Coronary artery (tissue), 2 donors: Measurements from ENCODE around the gene OPN4.
"Not testable (repeated sequence)": the region's sequence is repeated elsewhere in the genome, so short reads cannot be mapped to it uniquely, and the experiment has no call there.

ENCODE experiments used
- DNase-seq: peaks from one replicate; pipeline ENCODE4 v3.0.0-alpha.2; 2017; ENCODE audit warnings: low spot score
- H3K27ac ChIP-seq, 2 donors: fragments of 200-600 bp; sonication (generic); one replicate each; pipeline ENCODE4 v1.5.1; 2016 to 2019
- H3K4me3 ChIP-seq: fragments of 200-600 bp; sonication (generic); 2 replicates; pipeline ENCODE4 v1.5.1; 2016; ENCODE audit warnings: mild to moderate bottlenecking, moderate library complexity
- TF ChIP-seq, protein P1 (sequence below): fragments of 200-600 bp; sonication (generic); IDR thresholded peaks from one replicate; pipeline ENCODE4 v1.5.1; 2019; ENCODE audit warnings: antibody characterized with exemption

Gene OPN4

DNA sequence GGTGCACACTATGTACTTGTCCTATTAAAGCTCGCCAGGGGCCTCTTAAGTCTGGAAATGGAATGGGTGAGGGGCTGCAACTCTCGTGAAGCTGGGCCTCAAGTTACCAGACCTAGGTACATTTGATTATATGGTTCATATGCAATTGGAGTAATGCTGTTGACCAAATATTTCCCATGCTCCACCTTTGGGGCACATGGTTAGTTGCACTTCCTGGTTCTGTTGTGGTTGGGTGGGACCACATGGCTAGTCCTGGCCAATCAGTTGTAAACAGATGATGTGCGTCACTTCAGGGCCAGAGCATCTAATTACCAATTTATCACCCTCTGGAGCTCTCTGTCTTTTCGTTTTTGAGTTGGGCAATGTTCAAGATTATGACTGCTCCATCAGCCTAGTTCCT is 39.5 kb upstream of the OPN4 start:
- no peak for DNase-seq
- Histone ChIP-seq H3K27ac (no peak overlapping the region), H3K4me3 (no peak overlapping the region)
- TF ChIP-seq, protein P1, sequence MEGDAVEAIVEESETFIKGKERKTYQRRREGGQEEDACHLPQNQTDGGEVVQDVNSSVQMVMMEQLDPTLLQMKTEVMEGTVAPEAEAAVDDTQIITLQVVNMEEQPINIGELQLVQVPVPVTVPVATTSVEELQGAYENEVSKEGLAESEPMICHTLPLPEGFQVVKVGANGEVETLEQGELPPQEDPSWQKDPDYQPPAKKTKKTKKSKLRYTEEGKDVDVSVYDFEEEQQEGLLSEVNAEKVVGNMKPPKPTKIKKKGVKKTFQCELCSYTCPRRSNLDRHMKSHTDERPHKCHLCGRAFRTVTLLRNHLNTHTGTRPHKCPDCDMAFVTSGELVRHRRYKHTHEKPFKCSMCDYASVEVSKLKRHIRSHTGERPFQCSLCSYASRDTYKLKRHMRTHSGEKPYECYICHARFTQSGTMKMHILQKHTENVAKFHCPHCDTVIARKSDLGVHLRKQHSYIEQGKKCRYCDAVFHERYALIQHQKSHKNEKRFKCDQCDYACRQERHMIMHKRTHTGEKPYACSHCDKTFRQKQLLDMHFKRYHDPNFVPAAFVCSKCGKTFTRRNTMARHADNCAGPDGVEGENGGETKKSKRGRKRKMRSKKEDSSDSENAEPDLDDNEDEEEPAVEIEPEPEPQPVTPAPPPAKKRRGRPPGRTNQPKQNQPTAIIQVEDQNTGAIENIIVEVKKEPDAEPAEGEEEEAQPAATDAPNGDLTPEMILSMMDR: no peak

DNA sequence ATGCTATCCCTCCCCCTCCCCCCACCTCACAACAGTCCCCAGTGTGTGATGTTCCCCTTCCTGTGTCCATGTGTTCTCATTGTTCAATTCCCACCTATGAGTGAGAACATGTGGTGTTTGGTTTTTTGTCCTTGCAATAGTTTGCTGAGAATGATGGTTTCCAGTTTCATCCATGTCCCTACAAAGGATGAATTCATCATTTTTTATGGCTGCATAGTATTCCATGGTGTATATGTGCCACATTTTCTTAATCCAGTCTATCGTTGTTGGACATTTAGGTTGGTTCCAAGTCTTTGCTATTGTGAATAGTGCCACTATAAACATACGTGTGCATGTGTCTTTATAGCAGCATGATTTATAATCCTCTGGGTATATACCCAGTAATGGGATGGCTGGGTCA is 37.1 kb upstream of the OPN4 start:
- H3K27ac ChIP-seq, H3K4me3 ChIP-seq, DNase-seq: not testable (repeated sequence)

DNA sequence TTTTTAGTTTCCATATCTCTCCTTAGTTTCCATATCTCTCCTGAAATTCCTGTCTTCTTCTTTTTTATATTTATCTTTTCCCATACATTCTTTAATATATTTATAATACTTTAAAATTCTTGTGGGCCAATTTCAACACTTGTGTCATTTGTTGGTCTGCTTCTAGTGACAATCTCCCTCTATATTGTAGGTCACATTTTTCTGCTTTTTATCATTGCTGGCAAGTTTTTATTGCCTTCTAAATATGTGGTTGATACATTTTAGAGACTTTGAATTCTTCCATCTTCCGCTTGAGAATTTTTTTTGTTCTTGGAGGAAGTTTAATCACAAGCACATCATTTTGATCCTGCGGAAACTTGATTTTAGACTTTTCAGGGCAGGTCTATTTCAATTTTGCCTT is 26.0 kb upstream of the OPN4 start:
- TF ChIP-seq, protein P1: no peak

DNA sequence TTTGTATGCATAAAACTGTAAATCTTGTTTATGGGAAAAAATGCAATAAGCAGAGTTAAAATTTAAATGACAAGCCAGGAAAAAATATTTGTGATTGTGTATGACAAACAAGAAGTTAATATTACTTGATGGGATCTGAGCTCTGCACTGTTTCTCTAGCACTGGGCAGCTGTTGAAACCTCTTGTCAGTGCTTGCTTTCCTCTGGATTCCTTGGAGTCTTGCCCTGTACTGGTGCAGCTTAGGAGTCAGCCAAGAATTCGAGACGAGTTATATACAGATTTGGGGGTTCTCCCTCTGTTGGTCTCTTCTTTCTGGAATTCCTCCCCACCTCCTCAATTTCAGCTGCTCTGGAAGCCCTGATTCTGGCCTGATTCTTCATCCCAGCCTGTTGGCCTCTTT is 24.3 kb upstream of the OPN4 start:
- TF ChIP-seq, protein P1: no peak
- DNase-seq: no peak
- no peak overlapping the region for H3K4me3 ChIP-seq

More for the DNA sequence above, 26.0 kb upstream of the OPN4 start:
- DNase-seq: no peak
- H3K4me3 ChIP-seq: no peak overlapping the region
- no peak overlapping the region for H3K27ac ChIP-seq

DNA sequence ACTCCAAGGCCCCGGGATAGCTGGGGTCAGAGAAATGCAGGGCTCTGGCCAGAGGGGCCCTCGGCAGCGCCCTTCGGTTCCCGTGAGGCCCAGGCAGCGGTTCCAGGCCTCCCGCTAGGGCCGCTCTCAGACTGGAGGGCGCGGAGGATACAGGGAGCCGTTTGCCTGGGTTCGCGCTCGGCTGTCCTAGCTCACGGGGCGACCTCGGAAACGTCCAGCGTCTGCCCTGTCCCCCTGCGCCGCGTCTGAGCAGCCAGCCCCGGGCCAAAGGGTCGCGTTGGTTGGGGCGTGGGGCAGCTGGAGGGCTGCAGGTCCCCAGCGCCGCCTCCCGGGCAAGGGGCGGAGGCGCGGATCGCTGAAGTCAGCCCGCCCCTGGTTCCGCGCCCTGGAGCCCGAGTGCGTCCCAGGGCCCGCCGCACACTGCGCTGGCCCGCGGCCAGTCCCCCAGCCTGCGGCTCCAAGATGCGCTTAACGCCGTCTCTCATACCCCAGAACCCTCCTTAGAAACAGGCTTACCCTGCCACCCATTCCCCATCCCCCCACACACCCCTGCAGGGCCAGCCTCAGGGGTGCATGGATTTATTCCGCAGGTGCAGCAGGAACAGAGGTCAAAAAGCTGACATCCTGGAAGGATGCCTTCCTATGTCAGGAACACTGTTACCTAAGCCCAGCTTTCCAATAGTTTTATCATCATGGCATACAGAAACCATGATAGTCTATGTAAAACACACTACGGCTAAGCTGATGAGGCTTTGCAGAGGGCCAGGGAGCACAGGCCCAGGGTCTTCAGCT is 22.1 kb upstream of the OPN4 start:
- TF ChIP-seq, protein P1: no peak
- Histone ChIP-seq H3K27ac (no peak overlapping the region), H3K4me3 (peak overlapping the region; percentile 56)
- DNase-seq: no peak

More for the DNA sequence above, 24.3 kb upstream of the OPN4 start:
- H3K27ac ChIP-seq: no peak overlapping the region

DNA sequence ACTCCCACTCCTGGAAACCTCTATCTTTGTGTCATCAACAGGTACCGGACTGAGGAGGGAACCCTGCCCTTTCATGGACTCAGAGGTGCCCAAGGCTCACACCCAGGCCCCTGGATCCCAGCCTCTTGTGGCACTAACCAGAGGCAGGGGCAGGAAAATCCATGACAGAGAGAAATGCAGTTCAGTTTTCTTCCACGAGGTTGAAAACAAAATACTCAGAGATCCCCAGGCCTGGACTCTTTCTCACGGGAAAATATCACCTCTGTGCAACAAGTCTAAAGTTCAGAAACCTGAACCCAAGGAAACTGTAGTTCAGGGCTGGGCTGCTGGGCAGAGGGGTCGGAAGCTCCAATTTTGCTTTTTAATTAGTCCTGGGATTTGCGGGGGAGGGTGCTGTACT is 21.4 kb upstream of the OPN4 start:
- DNase-seq: no peak
- TF ChIP-seq, protein P1: no peak
- Histone ChIP-seq H3K27ac (no peak overlapping the region), H3K4me3 (no peak overlapping the region)

DNA sequence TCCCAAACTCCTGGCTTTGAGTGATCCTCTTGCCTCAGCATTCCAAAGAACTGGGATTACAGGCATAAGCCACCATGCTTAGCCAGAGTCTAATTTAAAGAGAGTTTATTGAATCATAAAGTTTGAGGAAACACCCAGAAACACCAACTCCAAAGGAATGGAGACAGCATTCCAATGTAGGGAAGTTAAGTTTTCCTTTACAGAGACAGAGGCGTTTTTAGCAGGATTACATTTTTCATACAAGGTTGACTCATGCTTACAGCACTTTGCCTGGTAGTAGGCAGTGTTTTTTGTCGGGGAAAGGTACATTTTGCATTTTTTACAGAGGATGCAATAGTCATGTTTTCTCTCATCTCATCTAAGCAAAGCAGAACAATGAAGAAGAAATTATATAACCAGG is 18.9 kb upstream of the OPN4 start:
- TF ChIP-seq, protein P1: no peak
- Histone ChIP-seq H3K27ac (no peak overlapping the region), H3K4me3 (no peak overlapping the region)
- no peak for DNase-seq
